K562 treated with DMSO at 1 percent for 48 hours (cell line): Measurements from ENCODE around the gene ZSWIM5. TPM values are rescaled to one million over a fixed set of nuclear protein-coding genes. Genes with fewer than 3 reads are reported as not detected.

Experiments used
- total RNA-seq: library from RNA; unstranded; fragments of 300-600 nt; gene quantifications from 2 replicates; pipeline ENCODE4 v1.2.3, GENCODE V29; 2022; ENCODE audit warnings: low replicate concordance; ENCODE audit errors: extremely low read depth

ZSWIM5 gene
- total RNA-seq: not detected in 2 replicates

GRCh38 chr1:45205910-45206721 is at the start of gene ZSWIM5:
Gene ZSWIM5 (minus strand): TSS chr1:45206605. CDS start chr1:45206350, 255 bp downstream.

GRCh38 chr1:45011837-45012638 is 194.4 kb downstream of the ZSWIM5 start, which contains the start of gene UROD:
Gene UROD (plus strand): TSS chr1:45012254. CDS start chr1:45012266, 12 bp downstream.

GRCh38 chr1:45010855-45011811 is 195.3 kb downstream of the ZSWIM5 start, which contains the start of gene HECTD3:
Gene HECTD3 (minus strand): TSS chr1:45011324. CDS start chr1:45011257, 67 bp downstream.

Other genes starting within 250 kb of the ZSWIM5 start
- gene EIF2B3, start 220.0 kb downstream of the ZSWIM5 start, total RNA-seq: not detected in 2 replicates
- not detected in 2 replicates for gene HECTD3, start 195.3 kb downstream of the ZSWIM5 start, total RNA-seq
- not detected in 2 replicates for gene UROD, start 194.4 kb downstream of the ZSWIM5 start, total RNA-seq
- gene HPDL, start 120.3 kb upstream of the ZSWIM5 start, total RNA-seq: not detected in 2 replicates
- gene TOE1, start 133.6 kb upstream of the ZSWIM5 start, total RNA-seq: not detected in 2 replicates
- not detected in 2 replicates for gene MUTYH, start 133.8 kb upstream of the ZSWIM5 start, total RNA-seq